Panc1 (cell line): Measurements from ENCODE around the gene FAM50A. TPM values are rescaled to one million over a fixed set of nuclear protein-coding genes. Genes with fewer than 3 reads are reported as not detected.
A peak's percentile ranks its signal among the peaks of the same experiment; 100 is the strongest.

ENCODE experiments used
- ATAC-seq: fragments of 200-7000 bp; cut with Tn5 transposase; 2 replicates; pipeline ENCODE4 v1.9.1; 2020; ENCODE audit warnings: mild to moderate bottlenecking, moderate library complexity
- BruUV-seq: library from RNA; stranded (reverse); fragments of 400-500 nt; replicated peaks from 2 replicates; lab custom pipeline; 2021; lab: Mats Ljungman, UMichigan
- CTCF ChIA-PET: fragments of 300-600 bp; sonication (Branson Sonifier 250); formaldehyde crosslinking; loops from one replicate; lab custom pipeline; 2022; ENCODE audit warnings: antibody characterized with exemption; lab: Charles Lee
- POLR2A ChIA-PET: fragments of 300-600 bp; sonication (Branson Sonifier 250); formaldehyde crosslinking; loops from one replicate; lab custom pipeline; 2022; ENCODE audit warnings: antibody characterized with exemption; lab: Charles Lee
- DNase-seq: peaks from one replicate; pipeline ENCODE4 v3.0.0-alpha.2; 2010; ENCODE audit warnings: low read depth, low spot score
- H3K27ac ChIP-seq: 2 replicates; pipeline ENCODE4 v1.5.1; 2011; ENCODE audit warnings: mild to moderate bottlenecking, low read length, inconsistent platforms
- H3K27me3 ChIP-seq: fragments of 200-500 bp; sonication (Bioruptor generic); 2 replicates; pipeline ENCODE4 v1.6.0; 2014; ENCODE audit warnings: low read length, inconsistent platforms; ENCODE audit not compliant: control insufficient read depth, insufficient read depth
- H3K36me3 ChIP-seq: fragments of 200-500 bp; sonication (Bioruptor generic); 2 replicates; pipeline ENCODE4 v1.5.1; 2014; ENCODE audit warnings: inconsistent platforms, mild to moderate bottlenecking, low read length, moderate library complexity; ENCODE audit not compliant: control insufficient read depth, insufficient read depth
- H3K4me1 ChIP-seq: 2 replicates; pipeline ENCODE4 v1.5.1; 2011; ENCODE audit warnings: inconsistent platforms, mild to moderate bottlenecking, low read length, moderate library complexity; ENCODE audit not compliant: control insufficient read depth, insufficient read depth
- H3K4me3 ChIP-seq, 2 experiments: 2 replicates each; pipeline ENCODE4 v1.5.1; 2011 to 2012; ENCODE audit warnings: low read depth in 2 of 2, low read length in 2 of 2, mild to moderate bottlenecking in 2 of 2, inconsistent platforms in 1 of 2, moderate library complexity in 1 of 2
- H3K9me3 ChIP-seq: fragments of 200-500 bp; sonication (Bioruptor generic); 2 replicates; pipeline ENCODE4 v1.5.1; 2014; ENCODE audit warnings: low read depth, mild to moderate bottlenecking, inconsistent platforms, low read length, moderate library complexity; ENCODE audit not compliant: control insufficient read depth, insufficient read depth
- CTCF ChIP-seq: fragments of 450-650 bp; IDR thresholded peaks from 2 replicates; pipeline ENCODE4 v1.5.1; 2017; ENCODE audit warnings: mild to moderate bottlenecking
- POLR2AphosphoS5 ChIP-seq: IDR thresholded peaks from 2 replicates; pipeline ENCODE4 v1.6.1; 2012; ENCODE audit warnings: mild to moderate bottlenecking, low read depth, low read length, moderate library complexity
- SIN3A ChIP-seq: IDR thresholded peaks from 2 replicates; pipeline ENCODE4 v1.6.1; 2012; ENCODE audit warnings: low read depth, mild to moderate bottlenecking, low read length, moderate library complexity, borderline replicate concordance; ENCODE audit not compliant: insufficient read depth
- TCF7L2 ChIP-seq: IDR thresholded peaks from 2 replicates; pipeline ENCODE4 v1.6.1; 2011; ENCODE audit warnings: mild to moderate bottlenecking, low read depth, low read length, inconsistent platforms
- in situ Hi-C: cut with HindIII; loops from 2 replicates; pipeline ENCODE4 v1.10.0; 2016; ENCODE audit warnings: low sequenced_read_pairs, low pct_unique_long_range_greater_than_20kb
- intact Hi-C: fragments of 100-400 bp; cut with micrococcal nuclease; formaldehyde crosslinking; loops from one replicate; pipeline ENCODE4 v1.10.0; 2022; ENCODE audit not compliant: unreplicated experiment
- total RNA-seq: library from RNA; stranded (reverse); gene quantifications from one replicate; pipeline ENCODE4 v1.2.1, GENCODE V29; 2021; ENCODE audit not compliant: unreplicated experiment
- TF ChIP-seq, protein P1 (sequence below), 2 experiments: IDR thresholded peaks; 2 replicates each; pipeline ENCODE4 v1.6.1; 2011 to 2012; ENCODE audit warnings: low read depth in 2 of 2, control low read depth in 1 of 2, low read length in 1 of 2, mild to moderate bottlenecking in 1 of 2, moderate library complexity in 1 of 2; ENCODE audit not compliant: insufficient read depth in 1 of 2

Gene FAM50A
- total RNA-seq, 1 experiment from 2014 or later = 225 TPM

- in situ Hi-C loops = no loop called here
- H3K4me1 ChIP-seq = peaks cover 26% of the 10 kb centered on the region
- peak within 1 kb of the TSS; percentile 67 to 68 for H3K4me3 ChIP-seq
- no TSS peak for BruUV-seq
- POLR2A ChIA-PET = interaction anchor here (0.6 to 0.7 kb wide), 2 partner anchors 15 to 961 kb away, joined by 6 read pairs; no protein-coding TSS in a partner anchor
- CTCF ChIA-PET = no interaction called here
- H3K27ac ChIP-seq = peak within 1 kb of the TSS; percentile 91
- intact Hi-C loops = no loop called here
- H3K27me3 ChIP-seq = no peaks in the 10 kb centered on the region
- peaks cover 6% of the 10 kb centered on the region for H3K36me3 ChIP-seq
- TF ChIP-seq TCF7L2 (no peak), SIN3A (peak; percentile 88), POLR2AphosphoS5 (peak; percentile 71)
- TF ChIP-seq, protein P1, sequence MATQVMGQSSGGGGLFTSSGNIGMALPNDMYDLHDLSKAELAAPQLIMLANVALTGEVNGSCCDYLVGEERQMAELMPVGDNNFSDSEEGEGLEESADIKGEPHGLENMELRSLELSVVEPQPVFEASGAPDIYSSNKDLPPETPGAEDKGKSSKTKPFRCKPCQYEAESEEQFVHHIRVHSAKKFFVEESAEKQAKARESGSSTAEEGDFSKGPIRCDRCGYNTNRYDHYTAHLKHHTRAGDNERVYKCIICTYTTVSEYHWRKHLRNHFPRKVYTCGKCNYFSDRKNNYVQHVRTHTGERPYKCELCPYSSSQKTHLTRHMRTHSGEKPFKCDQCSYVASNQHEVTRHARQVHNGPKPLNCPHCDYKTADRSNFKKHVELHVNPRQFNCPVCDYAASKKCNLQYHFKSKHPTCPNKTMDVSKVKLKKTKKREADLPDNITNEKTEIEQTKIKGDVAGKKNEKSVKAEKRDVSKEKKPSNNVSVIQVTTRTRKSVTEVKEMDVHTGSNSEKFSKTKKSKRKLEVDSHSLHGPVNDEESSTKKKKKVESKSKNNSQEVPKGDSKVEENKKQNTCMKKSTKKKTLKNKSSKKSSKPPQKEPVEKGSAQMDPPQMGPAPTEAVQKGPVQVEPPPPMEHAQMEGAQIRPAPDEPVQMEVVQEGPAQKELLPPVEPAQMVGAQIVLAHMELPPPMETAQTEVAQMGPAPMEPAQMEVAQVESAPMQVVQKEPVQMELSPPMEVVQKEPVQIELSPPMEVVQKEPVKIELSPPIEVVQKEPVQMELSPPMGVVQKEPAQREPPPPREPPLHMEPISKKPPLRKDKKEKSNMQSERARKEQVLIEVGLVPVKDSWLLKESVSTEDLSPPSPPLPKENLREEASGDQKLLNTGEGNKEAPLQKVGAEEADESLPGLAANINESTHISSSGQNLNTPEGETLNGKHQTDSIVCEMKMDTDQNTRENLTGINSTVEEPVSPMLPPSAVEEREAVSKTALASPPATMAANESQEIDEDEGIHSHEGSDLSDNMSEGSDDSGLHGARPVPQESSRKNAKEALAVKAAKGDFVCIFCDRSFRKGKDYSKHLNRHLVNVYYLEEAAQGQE (IDR thresholded peaks at IDR 0.05; ENCODE audit: insufficient read depth in 1 of 2, low read depth in 2 of 2, low read length in 1 of 2) = 0 out of 4 replicates have a peak, but pooled peaks of 1 of the 2 experiments have one; percentile 9
- H3K9me3 ChIP-seq = no peaks in the 10 kb centered on the region
- DNase-seq (peak; percentile 68), ATAC-seq (peak; percentile 99)
These were observed 15.5 kb upstream of the FAM50A start, which contains the start of gene ATP6AP1 for GRCh38 chrX:154428176-154429171. ATP6AP1 (plus strand) TSS chrX:154428677; CDS start chrX:154428693, 16 bp downstream.

DNA sequence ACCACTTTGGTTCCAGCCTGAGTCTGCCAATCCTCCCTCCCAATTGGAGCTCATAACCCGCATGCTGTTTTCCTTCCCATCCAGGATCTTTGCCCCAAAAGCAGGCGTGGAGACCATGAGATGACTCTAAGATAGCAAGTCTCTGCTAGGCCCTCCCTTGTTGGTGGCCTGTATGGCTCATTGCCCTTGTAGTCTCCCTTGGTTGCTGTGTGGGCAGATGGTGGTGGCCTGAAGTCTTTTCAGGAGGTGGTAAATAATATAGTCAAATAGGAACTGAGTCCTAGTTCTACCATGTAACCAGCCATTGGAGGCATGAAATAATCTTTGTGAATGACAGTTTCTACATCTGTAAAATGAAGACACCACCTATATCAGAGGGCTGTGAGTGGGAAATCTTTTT, 14.2 kb upstream of the FAM50A start:
- Histone ChIP-seq H3K4me1 (peaks cover 26% of the 10 kb centered on the region), H3K36me3 (peaks cover 6% of the 10 kb centered on the region), H3K27ac (peak overlapping the region; percentile 83), H3K9me3 (no peaks in the 10 kb centered on the region), H3K27me3 (no peaks in the 10 kb centered on the region), H3K4me3 (peak overlapping the region; percentile 67 to 68)
- intact Hi-C loops = no loop called here
- ChIA-PET CTCF (interaction anchor here (0.7 kb wide), 1 partner anchor 9 kb away, joined by 5 read pairs; no protein-coding TSS in a partner anchor), POLR2A (interaction anchor here (0.7 kb wide), 1 partner anchor 34 kb away, joined by 5 read pairs; no protein-coding TSS in a partner anchor)
- no TSS peak for BruUV-seq
- TF ChIP-seq CTCF = no peak
- TF ChIP-seq, protein P1 (IDR thresholded peaks at IDR 0.05; ENCODE audit: insufficient read depth in 1 of 2, low read depth in 2 of 2, low read length in 1 of 2) = no peak
- TF ChIP-seq POLR2AphosphoS5 = no peak
- TF ChIP-seq TCF7L2 = no peak
- no peak for TF ChIP-seq SIN3A
- DNase-seq (no peak), ATAC-seq (no peak)
- in situ Hi-C loops = no loop called here
